Naive thymus-derived CD8-positive, alpha-beta T cell (primary cell): Measurements from ENCODE around the gene DLX4. TPM values are rescaled to one million over a fixed set of nuclear protein-coding genes. Genes with fewer than 3 reads are reported as not detected.

Experiments
- ATAC-seq, 2 donors: fragments of 150-1000 bp; cut with Tn5 transposase in 1 of 2; sonication (Bioruptor Pico), chemical (Tn5 transposase) in 1 of 2; 1 replicate in 1 of 2; 2 replicates in 1 of 2; pipeline ENCODE4 v1.10.0; 2021; ENCODE audit warnings: mild to moderate bottlenecking in 2 of 2, moderate library complexity in 2 of 2
- POLR2A ChIA-PET: fragments of 350-600 bp; sonication (Branson Sonifier 250); formaldehyde crosslinking; loops from one replicate; lab custom pipeline; 2021; ENCODE audit warnings: antibody characterized with exemption; lab: Charles Lee
- DNase-seq, 10 donors: peaks; one replicate each; pipeline versions ENCODE4 v3.0.0 to v3.0.0-alpha.2; 2020 to 2022
- H3K27ac Mint-ChIP-seq, 10 donors: one replicate each; pipeline ENCODE4 v1.8.0; 2020 to 2022; ENCODE audit warnings: mild to moderate bottlenecking in 10 of 10, mixed read lengths in 10 of 10, moderate library complexity in 4 of 10, inconsistent platforms in 1 of 10
- H3K27me3 Mint-ChIP-seq, 5 donors: one replicate each; pipeline ENCODE4 v1.8.0; 2021 to 2022; ENCODE audit warnings: mixed read lengths in 5 of 5
- H3K36me3 Mint-ChIP-seq, 3 donors: one replicate each; pipeline ENCODE4 v1.8.0; 2020 to 2022; ENCODE audit warnings: mixed read lengths in 3 of 3, mild to moderate bottlenecking in 2 of 3, inconsistent platforms in 1 of 3
- H3K4me1 Mint-ChIP-seq, 4 donors: one replicate each; pipeline ENCODE4 v1.8.0; 2021 to 2022; ENCODE audit warnings: mixed read lengths in 4 of 4
- H3K4me3 Mint-ChIP-seq, 10 donors: one replicate each; pipeline ENCODE4 v1.8.0; 2020 to 2022; ENCODE audit warnings: mild to moderate bottlenecking in 10 of 10, mixed read lengths in 10 of 10, moderate library complexity in 6 of 10, inconsistent platforms in 1 of 10
- H3K9me3 Mint-ChIP-seq, 9 donors: one replicate each; pipeline ENCODE4 v1.8.0; 2020 to 2022; ENCODE audit warnings: mixed read lengths in 9 of 9, mild to moderate bottlenecking in 3 of 9, inconsistent platforms in 1 of 9, moderate library complexity in 1 of 9
- polyA plus RNA-seq, 3 donors: library from polyadenylated mRNA; unstranded; fragments of 300-500 nt; fragmentation: Illumina TruSeq; gene quantifications; one replicate each; pipeline ENCODE4 v1.2.3, GENCODE V29; 2021
- total RNA-seq, 8 experiments: library from RNA in 2 of 8; stranded (reverse) in 2 of 8; gene quantifications; one replicate each; pipeline ENCODE4 v1.2.3 and lab custom pipeline; 2021 to 2026

Gene DLX4
- total and polyA plus RNA-seq, 5 experiments from 2014 or later, result 0.11 to 1.4 (median 0.88) TPM; not detected in 2

DNA sequence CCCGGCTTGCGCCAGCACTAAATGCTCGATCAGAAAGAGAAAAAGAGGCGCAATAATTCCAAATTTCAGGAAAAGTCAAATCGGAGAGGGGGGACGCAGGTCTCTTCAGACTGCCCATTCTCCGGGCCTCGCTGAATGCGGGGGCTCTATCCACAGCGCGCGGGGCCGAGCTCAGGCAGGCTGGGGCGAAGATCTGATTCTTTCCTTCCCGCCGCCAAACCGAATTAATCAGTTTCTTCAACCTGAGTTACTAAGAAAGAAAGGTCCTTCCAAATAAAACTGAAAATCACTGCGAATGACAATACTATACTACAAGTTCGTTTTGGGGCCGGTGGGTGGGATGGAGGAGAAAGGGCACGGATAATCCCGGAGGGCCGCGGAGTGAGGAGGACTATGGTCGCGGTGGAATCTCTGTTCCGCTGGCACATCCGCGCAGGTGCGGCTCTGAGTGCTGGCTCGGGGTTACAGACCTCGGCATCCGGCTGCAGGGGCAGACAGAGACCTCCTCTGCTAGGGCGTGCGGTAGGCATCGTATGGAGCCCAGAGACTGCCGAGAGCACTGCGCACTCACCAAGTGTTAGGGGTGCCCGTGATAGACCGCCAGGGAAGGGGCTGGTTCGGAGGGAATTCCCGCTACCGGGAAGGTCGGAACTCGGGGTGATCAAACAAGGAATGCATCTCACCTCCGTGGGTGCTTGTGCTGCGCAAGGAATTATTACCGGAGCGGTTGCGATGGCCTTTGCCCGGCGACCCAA lies 4.0 kb upstream of the DLX4 start:
- H3K9me3 Mint-ChIP-seq, result peaks cover 0 to 18% (median 0%) of the 10 kb centered on the region in 9 donors
- peak; percentile 62 to 65 for ATAC-seq
- H3K27me3 Mint-ChIP-seq, result peaks cover 41 to 81% (median 58%) of the 10 kb centered on the region in 5 donors
- DNase-seq, result peak in 8 of 10 donors; percentile 19 to 76 (median 40)
- peak overlapping the region; percentile 65 to 90 (median 78) for H3K4me3 Mint-ChIP-seq
- H3K4me1 Mint-ChIP-seq, result peaks cover 23 to 60% (median 43%) of the 10 kb centered on the region in 4 donors
- H3K36me3 Mint-ChIP-seq, result peaks cover 0 to 4% (median 3%) of the 10 kb centered on the region in 3 donors
- POLR2A ChIA-PET, result interaction anchor here (0.6 kb wide), 1 partner anchor 18 kb away, joined by 3 read pairs; no protein-coding TSS in a partner anchor
- peak overlapping the region in 4 of 10 donors; percentile 21 to 86 (median 44) for H3K27ac Mint-ChIP-seq

DNA sequence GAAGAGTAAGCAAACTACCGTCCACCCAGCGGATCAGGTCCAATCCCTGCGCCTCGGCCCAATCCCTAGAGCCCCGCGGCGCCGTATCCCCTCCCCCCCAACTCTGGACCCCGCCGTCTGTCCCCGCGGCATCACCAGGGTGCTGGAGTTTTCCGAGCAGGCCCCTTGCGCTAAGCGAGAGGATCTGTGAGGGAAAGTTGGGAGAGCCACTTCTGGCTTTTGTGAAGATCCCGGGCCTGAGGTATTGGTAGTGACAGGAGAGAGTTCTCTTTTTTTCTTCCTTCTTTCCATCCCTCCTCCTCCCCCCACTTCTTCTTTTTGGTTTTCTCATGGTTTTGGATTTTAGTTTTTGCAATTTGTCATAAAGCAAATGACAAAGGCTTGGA lies 3.5 kb upstream of the DLX4 start:
- H3K4me3 Mint-ChIP-seq, result peak overlapping the region in 8 of 10 donors; percentile 36 to 90 (median 72)
- peaks cover 0 to 18% (median 0%) of the 10 kb centered on the region in 9 donors for H3K9me3 Mint-ChIP-seq
- H3K27me3 Mint-ChIP-seq, result peaks cover 41 to 87% (median 63%) of the 10 kb centered on the region in 5 donors
- POLR2A ChIA-PET, result interaction anchor here (0.6 kb wide), 1 partner anchor 61 kb away, joined by 4 read pairs; no protein-coding TSS in a partner anchor
- no peak for ATAC-seq
- no peak overlapping the region for H3K27ac Mint-ChIP-seq
- DNase-seq, result no peak
- peaks cover 23 to 66% (median 48%) of the 10 kb centered on the region in 4 donors for H3K4me1 Mint-ChIP-seq
- peaks cover 0 to 4% (median 3%) of the 10 kb centered on the region in 3 donors for H3K36me3 Mint-ChIP-seq

DNA sequence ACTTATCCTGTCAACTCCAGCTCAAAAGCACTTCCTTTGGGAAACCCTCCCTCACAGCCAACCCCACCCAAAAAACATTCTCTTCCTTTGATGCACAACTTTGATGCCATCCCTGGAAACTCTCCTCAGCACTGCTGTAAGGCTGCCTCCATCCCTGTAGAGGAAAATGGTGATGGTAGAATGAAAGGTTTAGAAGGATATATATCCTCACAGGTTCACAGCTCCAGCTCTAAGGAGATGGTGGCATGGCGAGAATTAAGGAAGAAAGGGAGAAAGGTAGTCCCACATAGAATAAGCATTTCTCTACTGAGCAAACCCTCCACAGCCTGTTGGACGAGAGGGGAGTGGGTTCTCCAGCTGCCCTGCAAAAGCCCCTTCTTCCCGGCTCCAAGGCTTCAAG lies 2.2 kb upstream of the DLX4 start:
- Mint-ChIP-seq H3K27me3 (peaks cover 49 to 90% (median 69%) of the 10 kb centered on the region in 5 donors), H3K36me3 (peaks cover 0 to 4% (median 3%) of the 10 kb centered on the region in 3 donors), H3K9me3 (peaks cover 0 to 18% (median 0%) of the 10 kb centered on the region in 9 donors), H3K4me3 (peak overlapping the region in 2 of 10 donors; percentile 2 to 76), H3K4me1 (peaks cover 31 to 79% (median 61%) of the 10 kb centered on the region in 4 donors), H3K27ac (no peak overlapping the region)
- DNase-seq (no peak), ATAC-seq (no peak)
- POLR2A ChIA-PET, result no interaction called here

DNA sequence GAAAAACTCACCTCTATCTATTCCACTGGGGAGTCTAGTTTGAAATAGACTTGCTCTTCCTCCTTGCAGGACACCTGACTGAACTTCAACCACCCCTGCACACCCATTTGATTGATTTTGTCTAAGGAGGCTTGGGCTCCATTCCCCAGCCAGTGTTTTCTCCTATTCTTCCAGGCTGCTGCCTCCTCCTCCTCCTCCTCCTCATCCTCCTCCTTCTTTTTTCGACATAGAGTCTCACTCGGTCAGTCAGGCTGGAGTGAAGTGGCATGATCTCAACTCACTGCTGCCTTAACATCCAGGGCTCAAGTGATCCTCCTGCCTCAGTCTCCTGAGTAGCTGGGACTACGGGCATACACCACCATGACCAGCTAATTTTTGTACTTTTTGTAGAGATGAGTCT lies 1.8 kb upstream of the DLX4 start:
- H3K36me3 Mint-ChIP-seq, result peaks cover 0 to 4% (median 3%) of the 10 kb centered on the region in 3 donors
- DNase-seq (no peak), ATAC-seq (no peak)
- peaks cover 47 to 90% (median 71%) of the 10 kb centered on the region in 5 donors for H3K27me3 Mint-ChIP-seq
- POLR2A ChIA-PET, result no interaction called here
- H3K27ac Mint-ChIP-seq, result no peak overlapping the region
- H3K4me1 Mint-ChIP-seq, result peaks cover 31 to 83% (median 62%) of the 10 kb centered on the region in 4 donors
- peaks cover 0 to 18% (median 0%) of the 10 kb centered on the region in 9 donors for H3K9me3 Mint-ChIP-seq
- peak overlapping the region in 4 of 10 donors; percentile 2 to 92 (median 76) for H3K4me3 Mint-ChIP-seq

DNA sequence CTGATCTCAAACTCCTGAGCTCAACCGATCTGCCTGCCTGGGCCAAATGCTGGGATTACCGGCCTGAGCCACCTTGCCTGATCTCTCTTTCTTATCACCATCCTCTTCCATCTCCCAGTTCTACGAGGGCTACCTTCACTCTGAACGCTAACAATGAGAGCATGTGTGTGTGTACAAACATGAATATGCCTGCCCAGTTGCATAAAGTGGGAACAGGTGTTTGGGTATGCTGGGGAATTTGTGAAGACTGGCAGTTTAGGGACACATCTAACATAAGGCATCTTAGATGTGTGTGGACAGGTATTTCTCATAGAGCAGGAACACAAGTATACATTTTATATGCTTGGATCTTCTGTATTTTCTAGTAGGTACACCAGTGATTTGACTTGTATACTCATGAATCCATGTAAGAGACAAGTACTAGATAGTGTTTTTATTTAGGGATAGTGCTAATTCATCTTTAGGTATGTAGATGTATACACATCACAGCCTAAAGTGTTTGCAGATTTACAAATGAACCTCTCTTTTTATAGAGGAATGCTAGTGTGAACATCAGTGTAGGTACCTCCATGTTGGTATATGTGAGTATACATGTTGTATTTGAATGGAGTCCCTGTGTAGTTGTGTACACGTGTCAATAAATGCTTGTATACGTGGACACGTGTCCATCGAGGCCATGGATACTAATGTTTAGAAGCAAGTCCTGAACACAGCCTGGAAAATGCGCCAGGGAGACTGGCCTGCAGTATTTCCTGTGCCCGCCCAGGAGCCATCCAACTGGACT lies 1.2 kb upstream of the DLX4 start:
- H3K27ac Mint-ChIP-seq, result peak overlapping the region in 4 of 10 donors; percentile 6 to 78 (median 44)
- ATAC-seq (no peak), DNase-seq (no peak)
- peaks cover 31 to 89% (median 67%) of the 10 kb centered on the region in 4 donors for H3K4me1 Mint-ChIP-seq
- POLR2A ChIA-PET, result no interaction called here
- peaks cover 44 to 90% (median 70%) of the 10 kb centered on the region in 5 donors for H3K27me3 Mint-ChIP-seq
- peaks cover 0 to 4% (median 3%) of the 10 kb centered on the region in 3 donors for H3K36me3 Mint-ChIP-seq
- peak overlapping the region; percentile 67 to 92 (median 76) for H3K4me3 Mint-ChIP-seq
- peaks cover 0 to 18% (median 0%) of the 10 kb centered on the region in 9 donors for H3K9me3 Mint-ChIP-seq

DNA sequence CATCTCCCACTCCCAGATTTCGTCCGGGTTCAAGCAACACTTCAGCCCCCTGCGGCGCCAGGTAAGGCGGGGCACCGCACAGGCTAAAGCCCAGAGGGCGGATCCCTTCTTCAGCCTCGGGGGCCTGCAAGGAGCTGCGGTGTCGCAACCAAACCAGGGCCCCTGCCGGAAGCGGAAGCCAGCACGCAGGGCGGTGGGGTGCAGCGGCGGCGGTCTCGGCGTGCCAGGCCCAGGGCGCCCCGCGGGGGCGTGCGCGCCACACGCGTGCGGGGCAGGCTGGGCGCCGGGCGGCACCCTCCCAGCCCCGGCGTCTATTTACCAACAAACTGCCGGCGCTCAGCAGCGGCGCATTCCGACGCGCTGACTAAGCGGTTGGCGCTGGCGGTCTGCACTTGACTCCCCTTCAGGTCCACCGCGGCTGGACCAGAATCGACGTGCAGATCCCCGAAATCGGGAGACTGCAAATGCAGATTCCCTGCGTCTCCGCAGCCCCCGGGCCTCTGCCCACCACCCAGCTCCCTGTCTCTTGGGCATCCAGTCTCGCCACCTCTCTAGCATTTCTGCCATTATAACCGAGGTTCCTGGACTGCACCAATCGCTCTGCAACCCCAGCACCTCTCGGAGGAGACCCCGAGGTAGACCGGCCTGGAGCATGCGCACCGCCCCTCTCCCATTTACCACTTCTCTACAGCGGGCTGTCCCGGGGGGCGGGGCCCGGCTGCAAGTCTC lies 421 bp upstream of the DLX4 start:
- peak; percentile 56 to 87 (median 74) for DNase-seq
- Mint-ChIP-seq H3K4me3 (peak overlapping the region; percentile 83 to 94 (median 90)), H3K4me1 (peaks cover 29 to 87% (median 67%) of the 10 kb centered on the region in 4 donors), H3K27ac (peak overlapping the region in 8 of 10 donors; percentile 46 to 89 (median 77)), H3K36me3 (peaks cover 0 to 4% (median 3%) of the 10 kb centered on the region in 3 donors), H3K9me3 (peaks cover 0 to 16% (median 0%) of the 10 kb centered on the region in 9 donors), H3K27me3 (peaks cover 42 to 90% (median 64%) of the 10 kb centered on the region in 5 donors)
- POLR2A ChIA-PET, result no interaction called here
- peak; percentile 75 to 84 for ATAC-seq

DNA sequence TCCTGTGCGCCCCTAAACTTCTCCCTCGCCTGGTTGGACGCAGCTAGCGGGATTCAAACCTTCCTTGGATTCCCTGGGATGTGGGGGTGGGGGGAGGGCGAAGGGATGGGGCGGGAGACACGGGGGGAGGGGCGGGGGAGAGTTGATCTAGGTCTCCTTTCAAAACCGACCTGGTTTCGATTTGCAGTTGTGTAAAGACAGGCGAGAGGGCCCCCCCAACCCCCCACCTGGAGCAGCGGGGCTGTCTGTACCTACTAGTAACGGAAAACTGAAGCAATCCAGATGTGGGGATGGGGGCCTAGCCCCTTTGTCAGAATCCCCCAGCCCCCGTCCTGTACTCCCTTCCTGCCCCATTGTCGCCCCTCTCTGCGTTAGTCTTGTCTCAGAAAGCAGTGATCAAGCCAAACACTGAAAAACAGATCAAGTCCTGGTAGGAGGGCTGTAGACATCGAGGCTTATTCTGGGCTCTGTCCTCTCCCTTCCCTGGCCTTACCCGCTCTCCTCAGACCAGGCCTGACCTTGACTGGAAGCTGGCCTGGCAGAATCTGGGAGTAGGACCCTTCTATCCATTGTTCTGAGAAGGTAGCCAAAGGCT lies 902 bp downstream of the DLX4 start:
- Mint-ChIP-seq H3K36me3 (peaks cover 0 to 3% (median 3%) of the 10 kb centered on the region in 3 donors), H3K9me3 (peaks cover 0 to 7% (median 0%) of the 10 kb centered on the region in 9 donors), H3K27me3 (peaks cover 35 to 90% (median 61%) of the 10 kb centered on the region in 5 donors), H3K4me3 (peak overlapping the region; percentile 83 to 94 (median 90)), H3K4me1 (peaks cover 21 to 74% (median 55%) of the 10 kb centered on the region in 4 donors), H3K27ac (peak overlapping the region in 4 of 10 donors; percentile 25 to 87 (median 85))
- ATAC-seq (no peak), DNase-seq (peak in 1 of 10 donors; percentile 26)
- POLR2A ChIA-PET, result interaction anchor here (0.5 kb wide), 1 partner anchor 194 kb away, joined by 5 read pairs; no protein-coding TSS in a partner anchor

DNA sequence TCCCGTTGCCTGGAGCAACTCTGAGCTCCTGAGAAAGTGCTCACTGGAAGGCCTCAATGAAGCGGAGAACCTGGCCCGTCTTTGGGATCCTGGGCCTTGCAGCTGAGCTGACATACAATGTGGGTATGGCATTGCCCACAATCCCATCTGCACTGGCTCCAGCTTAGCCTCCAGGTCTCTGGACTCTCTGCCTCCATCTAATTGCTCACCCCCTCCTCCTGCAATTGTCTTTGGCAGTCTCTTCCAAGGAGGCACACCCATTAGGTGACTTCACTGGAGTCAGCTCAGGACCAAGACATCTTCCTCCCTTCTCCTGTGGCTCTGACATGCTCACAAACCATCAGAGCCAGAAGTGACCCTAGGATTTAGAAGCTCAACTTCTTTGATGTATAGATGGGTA lies 1.5 kb downstream of the DLX4 start:
- peak overlapping the region; percentile 61 to 94 (median 84) for H3K4me3 Mint-ChIP-seq
- H3K9me3 Mint-ChIP-seq, result peaks cover 0 to 3% (median 0%) of the 10 kb centered on the region in 9 donors
- ATAC-seq, result no peak
- peaks cover 17 to 68% (median 49%) of the 10 kb centered on the region in 4 donors for H3K4me1 Mint-ChIP-seq
- POLR2A ChIA-PET, result interaction anchor here (0.5 kb wide), 1 partner anchor 193 kb away, joined by 5 read pairs; no protein-coding TSS in a partner anchor
- H3K36me3 Mint-ChIP-seq, result peaks cover 0 to 1% (median 0%) of the 10 kb centered on the region in 3 donors
- peak overlapping the region in 1 of 10 donors; percentile 41 for H3K27ac Mint-ChIP-seq
- H3K27me3 Mint-ChIP-seq, result peaks cover 30 to 89% (median 62%) of the 10 kb centered on the region in 5 donors
- no peak for DNase-seq

DNA sequence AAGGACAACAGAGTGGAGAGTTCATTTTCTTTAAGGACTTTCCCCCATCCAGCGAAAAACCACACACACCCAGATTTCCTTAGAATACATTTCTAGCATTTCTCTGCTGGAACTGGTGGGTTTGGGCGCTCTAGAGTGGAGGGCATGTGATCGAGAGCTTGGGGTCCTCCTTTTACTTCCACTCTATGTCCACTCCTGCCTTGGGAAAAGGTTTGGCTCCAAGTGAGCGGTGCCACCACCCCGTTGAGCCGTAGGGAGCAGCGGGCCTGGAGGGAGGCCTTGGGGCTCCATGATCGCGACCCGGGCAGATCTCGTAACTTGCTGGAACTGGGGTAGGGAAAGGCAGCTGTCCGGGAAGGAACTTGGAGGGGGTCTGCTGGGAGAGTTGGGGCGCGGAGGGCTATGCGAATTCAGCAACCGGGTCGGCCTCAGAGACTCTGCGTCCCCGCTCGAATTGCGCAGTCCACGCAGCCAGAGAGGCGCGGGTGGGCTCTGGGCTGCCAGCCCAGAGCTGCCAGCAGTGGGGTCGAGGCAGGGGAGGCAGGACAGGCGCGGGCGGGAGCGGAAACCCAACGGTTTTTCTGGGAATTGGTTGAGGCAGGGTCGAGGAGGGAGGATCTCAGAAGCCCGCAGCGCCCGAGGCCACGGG lies 2.3 kb downstream of the DLX4 start:
- DNase-seq, result no peak
- POLR2A ChIA-PET, result no interaction called here
- Mint-ChIP-seq H3K27me3 (peaks cover 22 to 87% (median 56%) of the 10 kb centered on the region in 5 donors), H3K27ac (peak overlapping the region in 2 of 10 donors; percentile 46 to 53), H3K4me3 (peak overlapping the region; percentile 20 to 92 (median 67)), H3K36me3 (peaks cover 0 to 1% (median 0%) of the 10 kb centered on the region in 3 donors), H3K4me1 (peaks cover 16 to 60% (median 42%) of the 10 kb centered on the region in 4 donors), H3K9me3 (peaks cover 0 to 3% (median 0%) of the 10 kb centered on the region in 9 donors)
- ATAC-seq, result no peak

DNA sequence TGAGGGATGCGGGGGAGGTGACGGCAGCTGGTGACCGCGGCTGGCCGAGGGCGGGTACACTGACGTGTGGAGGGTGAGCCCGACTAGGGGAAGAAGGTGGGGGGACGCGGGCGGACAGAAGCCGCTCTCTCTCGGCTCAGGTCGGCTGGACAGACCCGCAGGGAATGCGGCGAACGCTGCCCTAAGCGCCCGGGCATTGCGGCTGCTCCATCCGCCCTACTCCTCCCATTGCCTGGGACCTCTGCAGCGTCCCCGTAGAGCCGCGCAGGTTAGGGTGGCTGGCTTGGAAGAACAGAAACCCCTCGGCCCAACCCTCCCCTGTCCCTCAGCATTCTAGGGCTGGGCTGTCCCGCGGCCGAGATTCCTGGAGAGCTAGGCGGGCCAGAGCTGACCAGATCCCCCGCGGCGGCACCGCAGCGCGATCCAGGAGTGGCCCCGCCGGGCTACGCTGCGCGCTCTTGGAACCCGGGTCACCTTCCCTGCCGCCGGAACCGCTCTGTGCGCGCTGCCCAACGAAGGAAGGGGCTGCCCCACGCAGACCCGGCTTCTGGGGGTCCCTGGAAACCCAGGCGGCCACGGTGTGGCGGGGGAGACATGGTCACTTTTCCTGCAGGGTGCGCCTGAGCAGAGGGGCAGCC lies 3.0 kb downstream of the DLX4 start:
- POLR2A ChIA-PET, result interaction anchor here (0.5 to 1.1 kb wide), 2 partner anchors 11 to 372 kb away, joined by 5 to 7 read pairs; no protein-coding TSS in a partner anchor
- peaks cover 19 to 87% (median 50%) of the 10 kb centered on the region in 5 donors for H3K27me3 Mint-ChIP-seq
- H3K4me3 Mint-ChIP-seq, result peak overlapping the region in 7 of 10 donors; percentile 45 to 92 (median 73)
- peaks cover 0 to 1% (median 0%) of the 10 kb centered on the region in 3 donors for H3K36me3 Mint-ChIP-seq
- no peak overlapping the region for H3K27ac Mint-ChIP-seq
- DNase-seq (no peak), ATAC-seq (no peak)
- peaks cover 0 to 3% (median 0%) of the 10 kb centered on the region in 9 donors for H3K9me3 Mint-ChIP-seq
- H3K4me1 Mint-ChIP-seq, result peaks cover 16 to 54% (median 42%) of the 10 kb centered on the region in 4 donors
